Keratinocyte (primary cell): ENCODE measurements around the gene TMEM19. TPM values are rescaled to one million over a fixed set of nuclear protein-coding genes. Genes with fewer than 3 reads are reported as not detected.

Experiments
- DNase-seq: peaks from one replicate; pipeline ENCODE4 v3.0.0-alpha.2; 2011; ENCODE audit warnings: low read depth, missing footprints, low spot score
- FAIRE-seq: peaks from 2 replicates; lab custom pipeline; 2011; peaks lifted over from hg19 to GRCh38; lab: Jason Lieb, UNC
- H2AFZ ChIP-seq: 2 replicates; pipeline ENCODE4 v1.6.0; 2012; ENCODE audit warnings: low read length, control low read depth, inconsistent platforms; ENCODE audit not compliant: control insufficient read depth
- H3K27ac ChIP-seq: 2 replicates; pipeline ENCODE4 v1.5.1; 2011; ENCODE audit warnings: low read length; ENCODE audit not compliant: control insufficient read depth, insufficient read depth
- H3K27me3 ChIP-seq: 3 replicates; pipeline ENCODE4 v1.6.0; 2011; ENCODE audit warnings: low read length; ENCODE audit not compliant: control insufficient read depth, insufficient read depth; ENCODE audit errors: extremely low read depth
- H3K36me3 ChIP-seq, 2 experiments: 2 replicates in 1 of 2; 3 replicates in 1 of 2; pipeline ENCODE4 v1.5.1; 2011; ENCODE audit warnings: low read length in 2 of 2, mild to moderate bottlenecking in 1 of 2; ENCODE audit not compliant: control insufficient read depth in 2 of 2, insufficient read depth in 2 of 2; ENCODE audit errors: extremely low read depth in 1 of 2
- H3K4me1 ChIP-seq: 3 replicates; pipeline ENCODE4 v1.5.1; 2011; ENCODE audit warnings: low read length; ENCODE audit not compliant: control insufficient read depth, insufficient read depth; ENCODE audit errors: extremely low read depth
- H3K4me2 ChIP-seq: 3 replicates; pipeline ENCODE4 v1.6.0; 2011; ENCODE audit warnings: low read depth, low read length; ENCODE audit not compliant: control insufficient read depth, insufficient read depth; ENCODE audit errors: extremely low read depth
- H3K4me3 ChIP-seq, 3 experiments: fragments of 200-600 bp in 1 of 3; sonication (generic) in 1 of 3; 2 replicates in 2 of 3; 3 replicates in 1 of 3; pipeline ENCODE4 v1.5.1; 2011 to 2016; ENCODE audit warnings: low read length in 3 of 3, mild to moderate bottlenecking in 3 of 3, control low read depth in 2 of 3, inconsistent platforms in 1 of 3, low read depth in 1 of 3, mixed read lengths in 1 of 3, mixed run types in 1 of 3, moderate library complexity in 1 of 3; ENCODE audit not compliant: control insufficient read depth in 2 of 3, insufficient read depth in 2 of 3; ENCODE audit errors: extremely low read depth in 1 of 3
- H3K79me2 ChIP-seq: 2 replicates; pipeline ENCODE4 v1.6.0; 2012; ENCODE audit warnings: low read length; ENCODE audit not compliant: control insufficient read depth, insufficient read depth
- H3K9ac ChIP-seq: 3 replicates; pipeline ENCODE4 v1.6.0; 2011; ENCODE audit warnings: low read length; ENCODE audit not compliant: control insufficient read depth, insufficient read depth; ENCODE audit errors: extremely low read depth
- H3K9me1 ChIP-seq: 3 replicates; pipeline ENCODE4 v1.6.0; 2011; ENCODE audit warnings: low read length; ENCODE audit not compliant: control insufficient read depth, insufficient read depth; ENCODE audit errors: extremely low read depth
- H3K9me3 ChIP-seq: 2 replicates; pipeline ENCODE4 v1.5.1; 2012; ENCODE audit warnings: low read depth, low read length; ENCODE audit not compliant: control insufficient read depth
- H4K20me1 ChIP-seq: 3 replicates; pipeline ENCODE4 v1.6.0; 2011; ENCODE audit warnings: low read length; ENCODE audit not compliant: control insufficient read depth, insufficient read depth; ENCODE audit errors: extremely low read depth
- CTCF ChIP-seq, 3 experiments: IDR thresholded peaks in 1 of 3; conservative IDR thresholded peaks in 1 of 3; optimal IDR thresholded peaks in 1 of 3; 2 replicates in 2 of 3; 3 replicates in 1 of 3; pipeline versions ENCODE3 to v1.5.1; 2011; ENCODE audit warnings: low read length in 3 of 3, mild to moderate bottlenecking in 3 of 3, moderate library complexity in 2 of 3, control low read depth in 1 of 3, inconsistent platforms in 1 of 3; ENCODE audit not compliant: insufficient read depth in 2 of 3; ENCODE audit errors: extremely low read depth in 1 of 3
- EZH2 ChIP-seq: IDR thresholded peaks from one replicate; pipeline ENCODE4 v1.6.1; 2012; ENCODE audit warnings: inconsistent platforms, mild to moderate bottlenecking, low read length, moderate library complexity
- dilution Hi-C: fragments of 300-500 bp; cut with MboI; formaldehyde crosslinking; loops from one replicate; pipeline ENCODE4 v1.7.0; 2020; ENCODE audit warnings: low sequenced_read_pairs; ENCODE audit not compliant: extremely low pct_ligation_motif_present
- polyA plus RNA-seq, 5 experiments: library from polyadenylated mRNA; depleted of rRNA in 3 of 5; stranded (reverse) in 3 of 5; stranded (forward) in 1 of 5; unstranded in 1 of 5; fragments of >200 nt; gene quantifications; 1 replicate in 1 of 5; 2 replicates in 3 of 5; 3 replicates in 1 of 5; pipeline versions ENCODE4 v1.2.1 to v1.2.3, GENCODE V29; 2011 to 2012; ENCODE audit warnings: missing spikeins in 2 of 5, low read depth in 1 of 5, low replicate concordance in 1 of 5

The TMEM19 gene
- polyA plus RNA-seq, 1 donor (not counting 4 experiments of a cell fraction or from before 2014, with no cell fraction given): 38.8 TPM

- dilution Hi-C loops: no loop called here
- Histone ChIP-seq H3K27me3 (no peaks in the 10 kb centered on the region), H2AFZ (no peak overlapping the region), H3K27ac (no peak overlapping the region), H3K9me1 (no peaks in the 10 kb centered on the region), H3K79me2 (peaks cover 41% of the 10 kb centered on the region), H3K9me3 (no peaks in the 10 kb centered on the region), H3K36me3 (no peaks in the 10 kb centered on the region), H3K9ac (no peak overlapping the region), H3K4me3 (no peak overlapping the region), H3K4me1 (peaks cover 9% of the 10 kb centered on the region), H3K4me2 (no peak overlapping the region), H4K20me1 (peaks cover 9% of the 10 kb centered on the region)
- no peak for DNase-seq
- FAIRE-seq: no peak
- TF ChIP-seq EZH2: no peak
- TF ChIP-seq CTCF (optimal IDR thresholded peaks at IDR 0.05 in 1 of 3, IDR thresholded peaks at IDR 0.05 in 1 of 3, conservative IDR thresholded peaks at IDR 0.05 in 1 of 3; ENCODE audit: extremely low read depth in 1 of 3, insufficient read depth in 2 of 3, low read length in 3 of 3): no peak
Observed at GRCh38 chr12:71666259-71666658, 19.6 kb upstream of the TMEM19 start.

GRCh38 chr12:71671311-71671710, 14.6 kb upstream of the TMEM19 start:
- TF ChIP-seq CTCF (optimal IDR thresholded peaks at IDR 0.05 in 1 of 3, IDR thresholded peaks at IDR 0.05 in 1 of 3, conservative IDR thresholded peaks at IDR 0.05 in 1 of 3; ENCODE audit: extremely low read depth in 1 of 3, insufficient read depth in 2 of 3, low read length in 3 of 3) (no peak), EZH2 (no peak)
- Histone ChIP-seq H3K27me3 (no peaks in the 10 kb centered on the region), H3K79me2 (peaks cover under 1% of the 10 kb centered on the region), H4K20me1 (no peaks in the 10 kb centered on the region), H3K9me1 (no peaks in the 10 kb centered on the region), H3K4me2 (no peak overlapping the region), H3K36me3 (no peaks in the 10 kb centered on the region), H3K9me3 (no peaks in the 10 kb centered on the region), H3K4me1 (no peaks in the 10 kb centered on the region), H3K27ac (no peak overlapping the region), H2AFZ (no peak overlapping the region), H3K4me3 (no peak overlapping the region), H3K9ac (no peak overlapping the region)
- DNase-seq (no peak), FAIRE-seq (no peak)
- dilution Hi-C loops: no loop called here
